H1 (cell line): ENCODE data around the gene CDC42SE2.

Experiments used
- BACH1 ChIP-seq: IDR thresholded peaks from 2 replicates; pipeline ENCODE4 v1.6.1; 2012; ENCODE audit warnings: low read length, improper control_type of control experiment
- BCL11A ChIP-seq, 2 experiments: IDR thresholded peaks; one replicate each; pipeline ENCODE4 v1.6.1; 2011; ENCODE audit warnings: low read depth in 2 of 2, low read length in 2 of 2, mild to moderate bottlenecking in 2 of 2
- EZH2 ChIP-seq: fragments of 200-600 bp; sonication (generic); IDR thresholded peaks from 2 replicates; pipeline ENCODE4 v1.7.1; 2012; ENCODE audit warnings: low read depth, mild to moderate bottlenecking, moderate library complexity, low read length, inconsistent platforms; ENCODE audit not compliant: severe bottlenecking
- HDAC2 ChIP-seq, 2 experiments: fragments of 300-600 bp in 1 of 2; sonication (generic) in 1 of 2; IDR thresholded peaks; 2 replicates each; pipeline ENCODE4 v1.6.1; 2011 to 2012; ENCODE audit warnings: low read depth in 2 of 2, low read length in 2 of 2, mild to moderate bottlenecking in 2 of 2, moderate library complexity in 2 of 2, borderline replicate concordance in 1 of 2, inconsistent platforms in 1 of 2
- MAX ChIP-seq: IDR thresholded peaks from 2 replicates; pipeline ENCODE4 v1.6.1; 2012; ENCODE audit warnings: inconsistent platforms
- POLR2A ChIP-seq, 2 experiments: IDR thresholded peaks; 1 replicate in 1 of 2; 2 replicates in 1 of 2; pipeline ENCODE4 v1.6.1; 2011; ENCODE audit warnings: low read depth in 2 of 2, low read length in 2 of 2, mild to moderate bottlenecking in 2 of 2; ENCODE audit errors: control extremely low read depth in 1 of 2
- RAD21 ChIP-seq, 2 experiments: IDR thresholded peaks in 1 of 2; conservative IDR thresholded peaks in 1 of 2; 2 replicates each; pipeline ENCODE4 v1.6.1; 2011; ENCODE audit warnings: low read depth in 2 of 2, low read length in 2 of 2, improper control_type of control experiment in 1 of 2, inconsistent platforms in 1 of 2, mild to moderate bottlenecking in 1 of 2, moderate library complexity in 1 of 2
- SP4 ChIP-seq: IDR thresholded peaks from 2 replicates; pipeline ENCODE4 v1.6.1; 2012; ENCODE audit warnings: low read length, inconsistent platforms
- TAF1 ChIP-seq: IDR thresholded peaks from 2 replicates; pipeline ENCODE4 v1.6.1; 2011; ENCODE audit warnings: mild to moderate bottlenecking, low read depth, low read length
- TBP ChIP-seq: IDR thresholded peaks from 2 replicates; pipeline ENCODE4 v1.6.1; 2011; ENCODE audit warnings: low read depth, low read length, improper control_type of control experiment
- TF ChIP-seq, protein P1 (sequence below), 3 experiments: IDR thresholded peaks; 1 replicate in 2 of 3; 2 replicates in 1 of 3; pipeline versions ENCODE4 v1.5.1 to v1.6.1; 2011; ENCODE audit warnings: low read length in 3 of 3, mild to moderate bottlenecking in 3 of 3, inconsistent platforms in 2 of 3, low read depth in 1 of 3, moderate library complexity in 1 of 3; ENCODE audit not compliant: insufficient read depth in 1 of 3; ENCODE audit errors: control extremely low read depth in 1 of 3

- TF ChIP-seq POLR2A (IDR thresholded peaks at IDR 0.05; ENCODE audit: control extremely low read depth in 1 of 2, low read depth in 2 of 2, low read length in 2 of 2), result no peak
- TF ChIP-seq, protein P1, sequence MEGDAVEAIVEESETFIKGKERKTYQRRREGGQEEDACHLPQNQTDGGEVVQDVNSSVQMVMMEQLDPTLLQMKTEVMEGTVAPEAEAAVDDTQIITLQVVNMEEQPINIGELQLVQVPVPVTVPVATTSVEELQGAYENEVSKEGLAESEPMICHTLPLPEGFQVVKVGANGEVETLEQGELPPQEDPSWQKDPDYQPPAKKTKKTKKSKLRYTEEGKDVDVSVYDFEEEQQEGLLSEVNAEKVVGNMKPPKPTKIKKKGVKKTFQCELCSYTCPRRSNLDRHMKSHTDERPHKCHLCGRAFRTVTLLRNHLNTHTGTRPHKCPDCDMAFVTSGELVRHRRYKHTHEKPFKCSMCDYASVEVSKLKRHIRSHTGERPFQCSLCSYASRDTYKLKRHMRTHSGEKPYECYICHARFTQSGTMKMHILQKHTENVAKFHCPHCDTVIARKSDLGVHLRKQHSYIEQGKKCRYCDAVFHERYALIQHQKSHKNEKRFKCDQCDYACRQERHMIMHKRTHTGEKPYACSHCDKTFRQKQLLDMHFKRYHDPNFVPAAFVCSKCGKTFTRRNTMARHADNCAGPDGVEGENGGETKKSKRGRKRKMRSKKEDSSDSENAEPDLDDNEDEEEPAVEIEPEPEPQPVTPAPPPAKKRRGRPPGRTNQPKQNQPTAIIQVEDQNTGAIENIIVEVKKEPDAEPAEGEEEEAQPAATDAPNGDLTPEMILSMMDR (IDR thresholded peaks at IDR 0.05; ENCODE audit: control extremely low read depth in 1 of 3, insufficient read depth in 1 of 3, low read depth in 1 of 3, low read length in 3 of 3), result no peak
- no peak for TF ChIP-seq MAX
- no peak for TF ChIP-seq TAF1
- no peak for TF ChIP-seq HDAC2 (IDR thresholded peaks at IDR 0.05; ENCODE audit: borderline replicate concordance in 1 of 2, low read depth in 2 of 2, low read length in 2 of 2)
- TF ChIP-seq TBP, result no peak
- TF ChIP-seq BACH1, result no peak
- no peak for TF ChIP-seq BCL11A (IDR thresholded peaks at IDR 0.05; ENCODE audit: low read depth in 2 of 2, low read length in 2 of 2)
- no peak for TF ChIP-seq RAD21 (IDR thresholded peaks at IDR 0.05 in 1 of 2, conservative IDR thresholded peaks at IDR 0.05 in 1 of 2; ENCODE audit: low read depth in 2 of 2, low read length in 2 of 2)
- TF ChIP-seq SP4, result no peak
- no peak for TF ChIP-seq EZH2
These were observed 111.5 kb downstream of the CDC42SE2 start for GRCh38 chr5:131375351-131375750.
